GM12891 (cell line): ENCODE measurements around the gene ZNF664.
"Not testable (repeated sequence)": the region's sequence is repeated elsewhere in the genome, so short reads cannot be mapped to it uniquely, and the experiment has no call there.

Source experiments
- PAX5 ChIP-seq: IDR thresholded peaks from 2 replicates; pipeline ENCODE4 v1.6.1; 2011; ENCODE audit warnings: low read length, moderate library complexity, mild to moderate bottlenecking; ENCODE audit not compliant: insufficient read depth, severe bottlenecking
- POLR2A ChIP-seq: IDR thresholded peaks from 2 replicates; pipeline ENCODE4 v1.6.1; 2011; ENCODE audit warnings: low read depth, low read length, control low read depth
- POLR2AphosphoS5 ChIP-seq: IDR thresholded peaks from 2 replicates; pipeline ENCODE4 v1.6.1; 2011; ENCODE audit warnings: low read depth, low read length, control low read depth
- POU2F2 ChIP-seq: IDR thresholded peaks from 2 replicates; pipeline ENCODE4 v1.6.1; 2011; ENCODE audit warnings: low read depth, mild to moderate bottlenecking, control low read depth, low read length, moderate library complexity
- SPI1 ChIP-seq: IDR thresholded peaks from 2 replicates; pipeline ENCODE4 v1.6.1; 2011; ENCODE audit warnings: low read depth, low read length, control low read depth
- TAF1 ChIP-seq: IDR thresholded peaks from 2 replicates; pipeline ENCODE4 v1.6.1; 2011; ENCODE audit warnings: low read depth, low read length, control low read depth

DNA sequence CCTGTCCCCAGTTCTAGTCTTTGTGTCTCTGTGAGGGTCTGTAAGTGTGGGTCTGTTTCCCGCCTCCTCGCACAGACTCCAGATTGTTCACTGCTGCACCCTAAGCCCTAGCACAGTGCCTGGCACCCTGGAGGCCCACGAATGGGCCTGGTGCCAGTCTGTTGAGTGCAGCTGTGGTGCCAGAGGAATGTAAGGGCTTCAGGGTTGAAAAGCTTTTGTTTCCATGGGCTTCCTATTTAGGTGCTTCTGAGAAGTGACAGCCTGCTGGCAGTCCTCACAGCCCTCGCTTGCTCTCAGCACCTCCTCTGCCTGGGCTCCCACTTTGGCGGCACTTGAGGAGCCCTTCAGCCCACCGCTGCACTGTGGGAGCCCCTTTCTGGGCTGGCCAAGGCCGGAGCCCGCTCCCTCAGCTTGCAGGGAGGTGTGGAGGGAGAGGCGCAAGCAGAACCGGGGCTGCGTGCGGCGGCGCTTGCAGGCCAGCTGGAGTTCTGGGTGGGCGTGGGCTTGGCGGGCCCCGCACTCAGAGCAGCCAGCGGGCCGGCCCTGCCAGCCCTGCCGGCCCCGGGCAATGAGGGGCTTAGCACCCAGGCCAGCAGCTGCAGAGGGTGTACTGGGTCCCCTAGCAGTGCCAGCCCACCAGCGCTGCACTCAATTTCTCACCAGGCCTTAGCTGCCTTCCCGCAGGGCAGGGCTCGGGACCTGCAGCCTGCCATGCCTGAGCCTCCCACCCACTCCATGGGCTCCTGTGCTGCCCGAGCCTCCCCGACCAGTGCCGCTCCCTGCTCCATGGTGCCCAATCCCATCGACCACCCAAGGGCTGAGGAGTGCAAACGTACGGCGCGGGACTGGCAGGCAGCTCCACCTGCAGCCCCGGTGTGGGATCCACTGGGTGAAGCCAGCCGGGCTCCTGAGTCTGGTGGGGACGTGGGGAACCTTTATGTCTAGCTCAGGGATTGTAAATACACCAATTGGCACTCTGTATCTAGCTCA is 26.2 kb upstream of the ZNF664 start:
- not testable (repeated sequence) for TF ChIP-seq POLR2AphosphoS5, POLR2A, SPI1, TAF1, POU2F2, PAX5
